Measurements from ENCODE around the gene FAXDC2.

FAXDC2 gene

DNA sequence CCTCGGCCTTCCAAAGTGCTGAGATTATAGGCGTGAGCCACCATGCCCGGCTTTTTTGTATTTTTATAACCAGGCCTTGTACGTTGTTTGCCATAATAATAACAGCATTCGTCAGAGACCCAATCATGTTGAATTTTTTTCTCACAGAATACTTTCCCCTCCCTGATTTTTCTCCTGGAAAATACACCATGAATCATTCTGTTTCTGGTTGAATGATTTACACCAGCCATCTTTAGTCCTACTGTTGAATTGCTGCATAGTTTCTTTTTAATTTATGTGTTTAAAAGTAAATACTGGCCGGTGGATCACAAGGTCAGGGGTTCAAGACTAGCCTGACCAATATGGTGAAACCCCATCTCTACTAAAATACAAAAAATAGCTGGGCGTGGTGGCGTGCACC, 11.5 kb upstream of the FAXDC2 start:
- no peak overlapping the region for H2BK120ac ChIP-seq (ENCODE audit: low read depth, low read length)

GRCh38 chr5:154860765-154861164, 10.4 kb upstream of the FAXDC2 start:
- WGBS = 97% methylated on average over 3 of the region's 4 CpGs
- H2BK15ac ChIP-seq (ENCODE audit: low read depth, poor library complexity, severe bottlenecking) = no peak overlapping the region
- H3K27me3 ChIP-seq (ENCODE audit: control insufficient read depth in 1 of 2, insufficient read depth in 1 of 2, low read length in 2 of 2) = no peaks in the 10 kb centered on the region
- H3K14ac ChIP-seq (ENCODE audit: low read length in 2 of 2) = no peak overlapping the region
- peak overlapping the region in 1 of 2 experiments; percentile 89 for H3K4me3 ChIP-seq (ENCODE audit: insufficient read depth in 1 of 2, low read depth in 1 of 2, low read length in 2 of 2)
- H3K9me3 ChIP-seq (ENCODE audit: control insufficient read depth, low read length) = no peaks in the 10 kb centered on the region
- peaks cover 10 to 26% of the 10 kb centered on the region in 2 experiments for H3K36me3 ChIP-seq (ENCODE audit: control insufficient read depth in 1 of 2, insufficient read depth in 2 of 2, low read depth in 1 of 2, low read length in 2 of 2)
- no peak for DNase-seq
- no peak overlapping the region for H2BK12ac ChIP-seq (ENCODE audit: low read length in 2 of 2)
- no peak overlapping the region for H2BK120ac ChIP-seq (ENCODE audit: low read depth, low read length)
- no peak overlapping the region for H3K4ac ChIP-seq (ENCODE audit: low read depth in 1 of 2, low read length in 2 of 2)
- H4K91ac ChIP-seq (ENCODE audit: low read length) = no peak overlapping the region
- no peak overlapping the region for H3K18ac ChIP-seq (ENCODE audit: low read depth in 1 of 2, low read length in 2 of 2)
- no peak overlapping the region for H2AK5ac ChIP-seq (ENCODE audit: low read length, severe bottlenecking)
- no peak overlapping the region for H2AFZ ChIP-seq (ENCODE audit: low read depth, low read length)
- H4K8ac ChIP-seq (ENCODE audit: low read length) = no peak overlapping the region
- peaks cover 8% of the 10 kb centered on the region for H3K4me1 ChIP-seq (ENCODE audit: control insufficient read depth, insufficient read depth, low read depth, low read length)
- peak overlapping the region; percentile 71 for H3K27ac ChIP-seq (ENCODE audit: low read length, poor library complexity, severe bottlenecking)
- H3K9ac ChIP-seq (ENCODE audit: low read length) = peak overlapping the region; percentile 98
- H3K4me2 ChIP-seq (ENCODE audit: low read length, poor library complexity, severe bottlenecking) = peak overlapping the region; percentile 95
- no peak overlapping the region for H2BK5ac ChIP-seq (ENCODE audit: low read depth, low read length, poor library complexity, severe bottlenecking)
- H3K23ac ChIP-seq (ENCODE audit: low read length in 2 of 2) = no peak overlapping the region
- H3K79me1 ChIP-seq (replicated peaks; ENCODE audit: low read length, poor library complexity, severe bottlenecking) = peaks cover 5% of the 10 kb centered on the region

More for the DNA sequence above, 11.5 kb upstream of the FAXDC2 start:
- DNase-seq = no peak
- no peak overlapping the region for H3K4me2 ChIP-seq (ENCODE audit: low read length, poor library complexity, severe bottlenecking)
- no peak overlapping the region for H3K27ac ChIP-seq (ENCODE audit: low read length, poor library complexity, severe bottlenecking)
- H3K14ac ChIP-seq (ENCODE audit: low read length in 2 of 2) = no peak overlapping the region
- H3K27me3 ChIP-seq (ENCODE audit: control insufficient read depth in 1 of 2, insufficient read depth in 1 of 2, low read length in 2 of 2) = no peaks in the 10 kb centered on the region
- no peak overlapping the region for H3K18ac ChIP-seq (ENCODE audit: low read depth in 1 of 2, low read length in 2 of 2)
- H2BK15ac ChIP-seq (ENCODE audit: low read depth, poor library complexity, severe bottlenecking) = no peak overlapping the region
- H2AK5ac ChIP-seq (ENCODE audit: low read length, severe bottlenecking) = no peak overlapping the region
- no peak overlapping the region for H4K8ac ChIP-seq (ENCODE audit: low read length)
- H3K9me3 ChIP-seq (ENCODE audit: control insufficient read depth, low read length) = no peaks in the 10 kb centered on the region
- no peak overlapping the region for H2BK5ac ChIP-seq (ENCODE audit: low read depth, low read length, poor library complexity, severe bottlenecking)
- WGBS = 86% methylated on average over 8 of the region's 8 CpGs
- no peak overlapping the region for H3K23ac ChIP-seq (ENCODE audit: low read length in 2 of 2)
- H2AFZ ChIP-seq (ENCODE audit: low read depth, low read length) = no peak overlapping the region
- peaks cover 9% of the 10 kb centered on the region for H3K79me1 ChIP-seq (replicated peaks; ENCODE audit: low read length, poor library complexity, severe bottlenecking)
- H3K4me1 ChIP-seq (ENCODE audit: control insufficient read depth, insufficient read depth, low read depth, low read length) = peaks cover 7% of the 10 kb centered on the region
- no peak overlapping the region for H2BK12ac ChIP-seq (ENCODE audit: low read length in 2 of 2)
- no peak overlapping the region for H3K4me3 ChIP-seq (ENCODE audit: insufficient read depth in 1 of 2, low read depth in 1 of 2, low read length in 2 of 2)
- peaks cover 16 to 38% of the 10 kb centered on the region in 2 experiments for H3K36me3 ChIP-seq (ENCODE audit: control insufficient read depth in 1 of 2, insufficient read depth in 2 of 2, low read depth in 1 of 2, low read length in 2 of 2)
- H3K4ac ChIP-seq (ENCODE audit: low read depth in 1 of 2, low read length in 2 of 2) = no peak overlapping the region
- H3K9ac ChIP-seq (ENCODE audit: low read length) = no peak overlapping the region
- H4K91ac ChIP-seq (ENCODE audit: low read length) = no peak overlapping the region

GRCh38 chr5:154860123-154860522, 9.7 kb upstream of the FAXDC2 start:
- Histone ChIP-seq H3K14ac (ENCODE audit: low read length in 2 of 2) (no peak overlapping the region), H4K91ac (ENCODE audit: low read length) (no peak overlapping the region), H3K4me1 (ENCODE audit: control insufficient read depth, insufficient read depth, low read depth, low read length) (peaks cover 8% of the 10 kb centered on the region), H2BK5ac (ENCODE audit: low read depth, low read length, poor library complexity, severe bottlenecking) (no peak overlapping the region), H3K4me3 (ENCODE audit: insufficient read depth in 1 of 2, low read depth in 1 of 2, low read length in 2 of 2) (peak overlapping the region; percentile 31 to 89), H4K8ac (ENCODE audit: low read length) (no peak overlapping the region), H3K4ac (ENCODE audit: low read depth in 1 of 2, low read length in 2 of 2) (no peak overlapping the region), H2AK5ac (ENCODE audit: low read length, severe bottlenecking) (peak overlapping the region; percentile 64), H3K23ac (ENCODE audit: low read length in 2 of 2) (no peak overlapping the region), H3K18ac (ENCODE audit: low read depth in 1 of 2, low read length in 2 of 2) (peak overlapping the region in 1 of 2 experiments; percentile 77), H2AFZ (ENCODE audit: low read depth, low read length) (no peak overlapping the region), H3K79me1 (replicated peaks; ENCODE audit: low read length, poor library complexity, severe bottlenecking) (peaks cover 3% of the 10 kb centered on the region), H2BK12ac (ENCODE audit: low read length in 2 of 2) (no peak overlapping the region), H2BK15ac (ENCODE audit: low read depth, poor library complexity, severe bottlenecking) (no peak overlapping the region), H3K27me3 (ENCODE audit: control insufficient read depth in 1 of 2, insufficient read depth in 1 of 2, low read length in 2 of 2) (no peaks in the 10 kb centered on the region), H3K9ac (ENCODE audit: low read length) (peak overlapping the region; percentile 98), H3K9me3 (ENCODE audit: control insufficient read depth, low read length) (no peaks in the 10 kb centered on the region), H2BK120ac (ENCODE audit: low read depth, low read length) (no peak overlapping the region), H3K36me3 (ENCODE audit: control insufficient read depth in 1 of 2, insufficient read depth in 2 of 2, low read depth in 1 of 2, low read length in 2 of 2) (peaks cover 10 to 19% of the 10 kb centered on the region in 2 experiments), H3K27ac (ENCODE audit: low read length, poor library complexity, severe bottlenecking) (peak overlapping the region; percentile 71), H3K4me2 (ENCODE audit: low read length, poor library complexity, severe bottlenecking) (peak overlapping the region; percentile 95)
- DNase-seq = peak; percentile 77
- WGBS = 29% methylated on average over 5 of the region's 5 CpGs

DNA sequence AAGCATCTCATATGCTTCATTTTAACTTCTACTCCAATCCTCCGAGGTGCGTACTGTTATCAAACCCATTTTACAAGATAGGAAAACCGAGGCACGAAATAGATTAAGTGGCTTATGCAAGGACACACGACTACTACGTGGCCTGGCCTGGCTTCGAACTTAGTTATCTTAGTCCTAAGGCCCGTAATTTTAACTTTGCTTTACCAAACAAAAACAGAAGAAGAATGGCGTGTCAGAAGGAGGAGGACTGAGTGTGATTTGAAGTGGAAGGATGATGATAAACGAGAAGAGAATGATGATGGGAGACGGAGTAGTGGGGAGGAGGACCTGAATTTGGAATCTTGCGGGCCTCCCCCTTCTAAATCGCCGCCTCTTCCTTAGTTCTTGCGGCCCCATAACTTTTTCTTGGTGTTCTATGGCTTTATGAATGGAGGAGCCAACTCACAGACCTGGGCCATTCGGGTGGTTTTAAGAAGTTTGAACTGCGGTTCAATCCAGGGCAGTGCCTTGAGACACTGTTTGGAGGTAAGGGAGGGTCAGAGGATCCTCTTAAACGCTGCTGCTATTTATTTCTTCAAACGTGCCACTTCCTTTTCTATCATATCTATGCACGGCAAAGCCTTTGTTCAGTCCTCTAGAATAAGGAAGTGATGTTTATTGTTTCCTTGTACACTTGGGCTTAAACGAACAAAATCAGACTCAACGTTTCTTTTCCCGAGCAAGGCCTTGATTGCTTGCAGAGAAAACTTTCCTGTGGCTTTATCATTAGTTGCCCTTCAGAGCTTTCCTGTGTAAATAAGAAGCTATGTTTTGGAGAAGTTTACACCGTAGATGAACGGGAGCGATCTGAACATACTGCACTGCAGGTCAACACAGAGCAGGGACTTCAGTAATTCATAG, 8.8 kb upstream of the FAXDC2 start:
- DNase-seq = peak; percentile 46
- no peak overlapping the region for H2AFZ ChIP-seq (ENCODE audit: low read depth, low read length)
- no peaks in the 10 kb centered on the region for H3K9me3 ChIP-seq (ENCODE audit: control insufficient read depth, low read length)
- no peaks in the 10 kb centered on the region for H3K79me1 ChIP-seq (replicated peaks; ENCODE audit: low read length, poor library complexity, severe bottlenecking)
- H3K4me2 ChIP-seq (ENCODE audit: low read length, poor library complexity, severe bottlenecking) = peak overlapping the region; percentile 95
- H4K91ac ChIP-seq (ENCODE audit: low read length) = no peak overlapping the region
- H2AK5ac ChIP-seq (ENCODE audit: low read length, severe bottlenecking) = no peak overlapping the region
- peak overlapping the region; percentile 98 for H3K9ac ChIP-seq (ENCODE audit: low read length)
- peak overlapping the region in 1 of 2 experiments; percentile 54 for H3K4ac ChIP-seq (ENCODE audit: low read depth in 1 of 2, low read length in 2 of 2)
- H3K4me3 ChIP-seq (ENCODE audit: insufficient read depth in 1 of 2, low read depth in 1 of 2, low read length in 2 of 2) = peak overlapping the region; percentile 88 to 89
- no peak overlapping the region for H3K23ac ChIP-seq (ENCODE audit: low read length in 2 of 2)
- H3K4me1 ChIP-seq (ENCODE audit: control insufficient read depth, insufficient read depth, low read depth, low read length) = peaks cover 8% of the 10 kb centered on the region
- peak overlapping the region; percentile 73 for H3K27ac ChIP-seq (ENCODE audit: low read length, poor library complexity, severe bottlenecking)
- H2BK5ac ChIP-seq (ENCODE audit: low read depth, low read length, poor library complexity, severe bottlenecking) = no peak overlapping the region
- no peak overlapping the region for H2BK12ac ChIP-seq (ENCODE audit: low read length in 2 of 2)
- peaks cover 7 to 11% of the 10 kb centered on the region in 2 experiments for H3K36me3 ChIP-seq (ENCODE audit: control insufficient read depth in 1 of 2, insufficient read depth in 2 of 2, low read depth in 1 of 2, low read length in 2 of 2)
- no peak overlapping the region for H3K14ac ChIP-seq (ENCODE audit: low read length in 2 of 2)
- no peaks in the 10 kb centered on the region for H3K27me3 ChIP-seq (ENCODE audit: control insufficient read depth in 1 of 2, insufficient read depth in 1 of 2, low read length in 2 of 2)
- WGBS = 8% methylated on average over 22 of the region's 26 CpGs
- no peak overlapping the region for H3K18ac ChIP-seq (ENCODE audit: low read depth in 1 of 2, low read length in 2 of 2)
- H4K8ac ChIP-seq (ENCODE audit: low read length) = no peak overlapping the region
- H2BK120ac ChIP-seq (ENCODE audit: low read depth, low read length) = no peak overlapping the region
- no peak overlapping the region for H2BK15ac ChIP-seq (ENCODE audit: low read depth, poor library complexity, severe bottlenecking)
